ENCODE results near the gene DEPDC1B. TPM values are rescaled to one million over a fixed set of nuclear protein-coding genes. Genes with fewer than 3 reads are reported as not detected.
"Not testable (repeated sequence)": the region's sequence is repeated elsewhere in the genome, so short reads cannot be mapped to it uniquely, and the experiment has no call there.

DEPDC1B gene
- total RNA-seq, 1 experiment from 2014 or later, result 38.3 TPM

DNA sequence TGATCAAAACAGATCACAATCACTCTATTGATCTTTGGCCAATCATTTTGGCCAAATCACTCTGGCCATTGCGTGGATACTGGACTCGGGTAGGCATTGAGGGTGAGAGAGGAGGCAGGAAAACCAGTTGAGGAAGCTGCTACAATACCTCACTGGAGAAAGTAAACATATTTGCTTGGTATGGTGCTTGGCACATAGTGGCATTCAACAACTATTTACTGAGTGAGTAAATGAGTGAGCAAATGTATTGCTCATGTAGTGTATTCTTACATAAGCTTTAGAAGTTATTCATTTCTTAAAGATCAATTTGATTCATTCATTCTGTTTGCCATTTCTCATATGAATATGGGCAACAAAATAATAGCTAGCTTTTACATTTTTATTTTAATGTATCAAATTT lies 4.0 kb upstream of the DEPDC1B start:
- no peak for DNase-seq (ENCODE audit: low read depth)
- in situ Hi-C loops (cut with HindIII; ENCODE audit: low pct_unique_long_range_greater_than_20kb, low sequenced_read_pairs), result no loop called here

DNA sequence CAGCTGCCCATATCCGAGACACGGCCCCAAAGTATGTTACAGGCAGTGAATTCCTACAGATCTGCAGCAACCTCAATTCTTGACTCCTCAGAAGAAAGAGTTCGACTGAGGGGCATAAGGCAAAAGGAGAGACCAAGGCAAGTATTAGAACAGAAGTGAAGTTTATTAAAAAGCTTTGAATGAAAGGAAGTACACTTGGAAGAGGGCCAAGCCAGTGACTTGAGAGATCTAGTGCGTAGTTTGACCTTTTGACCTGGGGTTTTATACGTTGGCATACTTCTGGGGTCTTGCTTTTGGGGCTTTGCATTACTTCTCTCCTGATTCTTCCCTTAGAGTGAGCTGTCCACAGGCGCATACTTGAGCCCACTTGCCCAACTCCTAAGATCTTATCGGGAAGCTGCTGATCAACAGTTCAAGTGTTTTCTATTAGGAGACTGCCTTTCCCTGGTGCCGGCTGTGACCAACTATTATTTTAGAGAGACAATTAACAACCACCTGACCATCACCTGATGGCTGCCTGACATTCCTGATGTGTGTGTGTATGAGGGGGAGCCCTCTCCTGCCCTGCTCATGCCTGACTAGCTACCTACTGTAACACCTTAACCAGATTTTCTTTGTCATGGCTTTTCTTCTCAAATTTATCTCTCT lies 1.5 kb upstream of the DEPDC1B start:
- peak; percentile 87 for DNase-seq (ENCODE audit: low read depth)
- in situ Hi-C loops (cut with HindIII; ENCODE audit: low pct_unique_long_range_greater_than_20kb, low sequenced_read_pairs), result no loop called here

DNA sequence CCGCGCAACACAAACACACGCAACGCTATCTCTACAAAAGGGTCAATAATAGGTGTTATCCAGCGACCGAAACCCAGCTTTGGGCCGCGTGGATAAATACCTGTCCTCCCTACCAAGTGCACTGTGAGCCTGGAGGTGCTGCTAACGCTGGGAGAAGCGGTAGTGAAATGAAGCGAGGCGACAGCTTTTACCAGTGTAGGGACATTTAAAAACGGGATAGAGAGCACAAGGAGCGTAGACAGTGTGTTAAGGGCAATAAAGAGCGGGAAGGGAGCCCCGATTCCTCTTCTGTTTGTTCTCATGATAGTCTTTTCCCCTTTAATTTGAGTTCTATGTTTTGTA lies 421 bp upstream of the DEPDC1B start:
- no peak for DNase-seq (ENCODE audit: low read depth)
- in situ Hi-C loops (cut with HindIII; ENCODE audit: low pct_unique_long_range_greater_than_20kb, low sequenced_read_pairs), result no loop called here

DNA sequence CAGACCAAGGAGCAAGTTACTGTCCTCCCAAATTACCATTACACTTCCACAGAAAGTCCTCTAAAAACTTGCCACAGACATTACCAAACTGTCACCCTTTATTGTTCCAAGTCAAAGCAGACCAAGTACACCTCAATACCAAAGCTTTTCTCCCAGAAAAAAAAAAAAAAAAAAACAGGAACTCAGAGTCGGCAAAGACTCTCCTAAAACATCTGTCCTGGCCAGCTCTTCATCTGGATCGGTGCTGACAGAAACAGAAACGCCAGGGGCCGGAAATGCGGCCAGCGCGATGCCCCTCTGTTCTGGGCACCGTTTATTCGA lies 718 bp downstream of the DEPDC1B start:
- DNase-seq (ENCODE audit: low read depth), result no peak
- in situ Hi-C loops (cut with HindIII; ENCODE audit: low pct_unique_long_range_greater_than_20kb, low sequenced_read_pairs), result no loop called here

DNA sequence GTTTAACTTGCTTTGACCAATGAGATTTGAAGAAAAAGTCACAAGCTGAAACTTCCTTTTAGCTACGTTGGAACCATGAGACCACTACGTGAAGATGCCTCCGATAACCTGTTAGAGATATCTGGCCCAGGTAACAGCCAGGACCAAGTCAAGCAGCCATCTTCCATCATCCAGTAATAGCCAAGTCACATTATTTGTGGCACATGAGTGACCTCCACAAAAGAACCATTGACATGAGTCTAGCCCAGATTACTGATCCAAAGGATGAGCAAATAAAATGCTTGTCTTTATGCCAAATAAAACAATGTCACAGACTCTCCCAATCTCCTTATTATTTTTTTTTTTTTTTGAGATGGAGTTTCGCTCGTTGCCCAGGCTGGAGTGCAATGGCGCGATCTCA lies 1.6 kb downstream of the DEPDC1B start:
- peak; percentile 73 for DNase-seq (ENCODE audit: low read depth)
- in situ Hi-C loops (cut with HindIII; ENCODE audit: low pct_unique_long_range_greater_than_20kb, low sequenced_read_pairs), result no loop called here

DNA sequence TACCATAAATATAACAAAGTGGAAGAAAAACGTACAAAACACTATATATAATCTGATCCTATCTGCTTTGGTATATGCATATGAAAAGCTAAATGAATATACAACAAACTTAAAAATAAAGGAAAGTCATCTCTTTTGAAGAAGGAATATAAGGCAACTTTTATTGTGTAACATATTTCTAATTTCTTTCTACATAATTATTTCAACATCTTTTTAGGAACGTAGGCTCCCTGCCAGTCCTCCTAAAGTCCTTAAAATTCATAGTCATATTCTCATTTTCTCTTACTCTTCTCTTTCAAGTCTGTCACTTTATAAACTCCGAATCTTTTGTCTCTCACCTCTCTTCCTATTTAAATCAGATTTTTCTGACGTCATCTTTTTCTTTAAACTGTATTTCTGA lies 9.6 kb downstream of the DEPDC1B start:
- in situ Hi-C loops (cut with HindIII; ENCODE audit: low pct_unique_long_range_greater_than_20kb, low sequenced_read_pairs), result no loop called here
- no peak for DNase-seq (ENCODE audit: low read depth)

DNA sequence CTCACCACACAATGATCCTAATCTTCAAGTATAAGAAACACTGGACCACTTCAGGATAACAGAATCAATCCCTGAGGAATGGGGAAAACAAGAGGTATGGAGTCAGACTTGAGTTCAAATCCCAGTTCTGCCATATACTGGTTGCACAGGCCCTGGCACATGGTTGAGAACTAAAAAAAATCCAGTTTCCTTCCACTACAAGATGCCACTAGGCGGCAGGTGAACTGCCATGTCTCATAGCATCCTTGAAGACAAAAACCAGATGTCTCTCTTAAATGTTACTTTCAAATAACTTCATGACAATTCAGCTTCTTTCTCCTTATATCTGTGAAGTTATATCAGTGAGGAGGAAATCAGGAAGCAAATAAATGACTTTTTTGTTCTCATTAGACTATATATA lies 11.0 kb downstream of the DEPDC1B start:
- DNase-seq (ENCODE audit: low read depth), result no peak
- in situ Hi-C loops (cut with HindIII; ENCODE audit: low pct_unique_long_range_greater_than_20kb, low sequenced_read_pairs), result no loop called here

DNA sequence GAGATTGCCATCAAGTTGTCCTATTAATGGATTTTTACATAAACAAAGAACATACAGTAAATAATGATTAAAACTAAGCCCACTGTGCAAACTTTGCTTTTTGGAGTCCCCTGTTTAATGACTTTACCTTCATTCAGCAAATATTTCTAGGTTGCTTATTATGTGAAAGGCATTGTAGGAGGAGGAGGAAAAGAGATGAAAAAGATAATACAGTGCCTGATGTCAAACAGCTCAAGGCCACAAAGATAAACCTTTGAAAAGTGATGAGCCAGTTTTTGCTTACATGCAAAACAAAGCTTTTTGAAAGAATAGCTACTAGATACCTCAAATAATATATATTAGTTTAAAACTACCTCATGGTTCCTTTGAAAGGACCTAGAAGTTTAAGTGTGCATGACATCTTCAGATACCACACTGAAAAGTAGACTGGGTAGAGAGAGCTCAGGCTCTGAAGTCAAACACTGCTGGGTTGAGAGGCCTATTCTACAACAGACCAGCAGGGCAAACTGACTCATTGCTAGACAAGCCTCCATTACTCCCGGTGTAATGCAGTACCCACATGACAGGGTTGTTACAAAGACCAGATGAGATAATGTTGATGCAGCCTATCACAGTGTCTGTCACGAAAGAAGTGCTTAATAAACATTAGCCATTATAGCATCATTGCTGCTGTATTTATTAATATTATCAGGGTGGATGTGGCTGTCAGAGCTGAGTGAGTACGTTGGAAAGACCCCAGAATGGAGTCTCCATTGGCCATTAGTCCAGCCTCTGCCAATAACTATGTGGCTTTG lies 11.8 kb downstream of the DEPDC1B start:
- in situ Hi-C loops (cut with HindIII; ENCODE audit: low pct_unique_long_range_greater_than_20kb, low sequenced_read_pairs), result no loop called here
- DNase-seq (ENCODE audit: low read depth), result peak; percentile 49

DNA sequence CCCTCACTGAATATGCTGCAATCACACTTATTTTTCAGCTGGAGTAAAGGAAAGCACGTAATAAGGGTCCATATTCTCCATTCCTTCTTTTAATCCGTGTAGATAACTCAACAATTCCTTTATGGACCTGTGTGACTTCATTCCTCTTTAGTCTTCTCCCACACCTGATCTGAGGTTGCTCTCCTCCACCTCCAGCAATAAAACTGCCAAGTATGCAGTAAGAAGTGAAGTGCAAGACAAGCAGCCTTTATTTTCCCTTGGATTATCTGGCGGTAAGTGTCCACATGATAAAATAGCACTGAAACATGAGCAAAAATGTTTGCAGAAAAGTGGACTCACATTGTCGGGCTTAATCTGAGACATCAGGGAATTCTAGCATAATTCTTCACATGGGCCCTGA lies 13.8 kb downstream of the DEPDC1B start:
- in situ Hi-C loops (cut with HindIII; ENCODE audit: low pct_unique_long_range_greater_than_20kb, low sequenced_read_pairs), result no loop called here
- DNase-seq (ENCODE audit: low read depth), result no peak

DNA sequence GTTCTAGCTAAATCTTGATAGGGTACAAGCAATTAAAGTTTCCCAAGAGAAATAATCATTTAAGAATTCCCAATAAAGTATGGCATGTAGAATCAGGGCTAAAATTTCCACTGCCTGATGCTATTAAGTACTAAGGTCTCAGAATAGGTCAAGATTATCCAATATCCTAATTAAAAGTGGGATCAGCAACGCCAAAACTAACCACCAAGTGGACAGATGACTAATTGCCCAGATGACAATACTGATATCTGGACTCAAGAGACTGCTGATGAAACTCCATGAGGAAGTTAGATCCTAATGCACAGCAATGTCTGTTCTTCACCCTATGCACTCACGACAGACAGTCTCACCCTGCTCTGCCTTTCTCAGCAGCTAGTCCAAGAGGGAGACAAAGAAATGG lies 14.3 kb downstream of the DEPDC1B start:
- in situ Hi-C loops (cut with HindIII; ENCODE audit: low pct_unique_long_range_greater_than_20kb, low sequenced_read_pairs), result no loop called here
- no peak for DNase-seq (ENCODE audit: low read depth)

DNA sequence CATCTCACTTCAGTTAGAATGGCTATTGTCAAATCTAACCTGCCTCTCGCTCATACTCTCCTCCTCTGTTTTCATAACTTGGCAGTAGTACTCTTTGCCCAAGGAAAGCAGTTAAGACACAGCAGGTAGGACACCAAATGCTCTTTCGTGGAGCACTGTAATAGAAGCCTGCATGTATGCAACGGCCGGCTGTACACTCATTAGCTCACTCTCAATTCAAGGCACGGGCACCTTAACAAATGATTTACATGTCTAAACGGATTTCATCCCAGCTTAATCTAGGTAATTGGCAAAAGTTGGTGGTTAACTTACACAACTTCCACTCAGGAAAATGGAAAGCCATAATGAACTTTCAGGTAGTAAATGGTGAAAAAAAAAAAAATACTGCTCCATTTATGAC lies 14.9 kb downstream of the DEPDC1B start:
- in situ Hi-C loops (cut with HindIII; ENCODE audit: low pct_unique_long_range_greater_than_20kb, low sequenced_read_pairs), result no loop called here
- DNase-seq (ENCODE audit: low read depth), result no peak

DNA sequence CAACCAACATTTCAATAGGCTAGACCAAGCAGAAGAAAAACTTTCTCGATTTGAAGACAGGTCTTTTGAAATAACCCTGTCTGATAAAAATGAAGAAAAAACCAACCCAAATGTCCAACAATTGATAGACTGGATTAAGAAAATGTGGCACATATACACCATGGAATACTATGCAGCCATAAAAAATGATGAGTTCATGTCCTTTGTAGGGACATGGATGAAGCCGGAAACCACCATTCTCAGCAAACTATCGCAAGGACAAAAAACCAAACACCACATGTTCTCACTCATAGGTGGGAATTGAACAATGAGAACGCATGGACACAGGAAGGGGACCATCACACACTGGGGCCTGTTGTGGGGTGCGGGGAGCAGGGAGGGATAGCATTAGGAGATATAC lies 18.0 kb downstream of the DEPDC1B start:
- in situ Hi-C loops (cut with HindIII; ENCODE audit: low pct_unique_long_range_greater_than_20kb, low sequenced_read_pairs); DNase-seq (ENCODE audit: low read depth): not testable (repeated sequence)

DNA sequence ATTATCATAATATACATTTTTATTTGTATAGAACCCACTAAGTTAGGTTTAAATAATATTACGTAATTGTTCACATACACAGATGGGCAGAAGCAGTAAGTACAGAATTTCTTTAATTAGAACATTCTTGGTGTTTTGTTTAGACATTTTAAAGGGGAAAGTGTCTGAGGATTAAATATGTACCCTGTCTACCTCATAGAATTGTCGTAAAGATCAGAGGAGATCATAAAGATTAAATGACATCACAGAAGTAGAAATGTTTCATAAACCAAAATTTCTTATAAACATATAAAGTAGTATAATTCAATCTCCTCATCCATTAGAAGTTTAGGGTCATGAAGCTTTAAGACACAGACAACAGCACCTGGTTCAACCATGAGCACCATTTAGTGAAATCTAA lies 20.1 kb downstream of the DEPDC1B start:
- DNase-seq (ENCODE audit: low read depth), result no peak
- in situ Hi-C loops (cut with HindIII; ENCODE audit: low pct_unique_long_range_greater_than_20kb, low sequenced_read_pairs), result no loop called here

DNA sequence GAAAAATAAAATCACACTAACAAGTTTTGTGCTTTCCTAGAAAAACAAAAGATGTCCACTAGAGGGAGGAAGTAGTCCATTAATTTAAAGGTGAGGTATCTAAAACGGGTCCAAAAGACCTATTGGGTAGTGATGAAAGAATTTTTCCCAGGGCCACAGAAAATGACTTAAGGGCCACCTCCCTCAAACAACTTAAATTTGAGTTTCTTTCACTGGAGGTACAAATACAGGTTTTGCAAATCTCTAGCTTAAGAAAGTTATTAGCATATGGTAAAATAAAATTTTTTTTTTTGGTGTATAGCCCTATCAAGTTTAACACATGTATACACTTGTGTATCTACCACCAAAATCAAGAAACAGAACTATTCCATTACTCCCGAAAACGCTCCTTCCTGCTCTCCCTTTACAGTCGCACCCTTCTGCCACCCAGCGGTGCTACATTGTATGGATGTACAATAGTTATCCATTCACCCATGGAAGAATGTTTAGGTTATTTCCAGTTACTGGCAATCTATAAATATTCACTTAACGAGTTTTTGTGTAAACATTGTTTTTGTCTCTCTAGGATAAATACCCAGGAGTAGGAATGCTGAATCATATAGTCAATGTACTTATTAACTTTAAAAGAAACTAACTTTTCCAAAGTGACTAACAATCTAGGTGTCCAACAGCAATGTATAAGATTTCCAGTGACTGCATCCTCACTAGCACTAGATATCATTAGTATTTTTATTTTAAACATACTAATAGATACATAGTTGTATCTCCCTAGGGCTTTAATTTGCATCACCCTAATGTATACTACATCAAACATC lies 21.9 kb downstream of the DEPDC1B start:
- in situ Hi-C loops (cut with HindIII; ENCODE audit: low pct_unique_long_range_greater_than_20kb, low sequenced_read_pairs), result no loop called here
- DNase-seq (ENCODE audit: low read depth), result peak; percentile 71

DNA sequence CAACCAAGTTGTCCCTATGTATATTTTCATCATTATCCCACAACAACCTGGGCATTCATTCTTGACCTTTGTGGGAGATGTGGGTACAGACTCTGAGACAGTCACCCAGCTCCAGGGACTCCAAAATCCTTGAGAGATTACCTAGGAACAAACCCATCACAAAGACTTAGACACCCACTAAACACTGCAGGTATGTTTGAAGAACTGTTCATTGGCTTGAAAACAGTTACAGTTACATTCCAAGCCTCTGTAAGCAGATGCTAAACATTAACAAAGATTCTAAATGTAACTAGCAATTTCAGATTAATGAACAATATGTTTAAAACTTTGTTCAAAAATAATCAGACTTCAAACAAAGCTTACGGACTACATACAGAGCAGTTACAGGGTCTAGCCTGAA lies 24.7 kb downstream of the DEPDC1B start:
- in situ Hi-C loops (cut with HindIII; ENCODE audit: low pct_unique_long_range_greater_than_20kb, low sequenced_read_pairs), result no loop called here

DNA sequence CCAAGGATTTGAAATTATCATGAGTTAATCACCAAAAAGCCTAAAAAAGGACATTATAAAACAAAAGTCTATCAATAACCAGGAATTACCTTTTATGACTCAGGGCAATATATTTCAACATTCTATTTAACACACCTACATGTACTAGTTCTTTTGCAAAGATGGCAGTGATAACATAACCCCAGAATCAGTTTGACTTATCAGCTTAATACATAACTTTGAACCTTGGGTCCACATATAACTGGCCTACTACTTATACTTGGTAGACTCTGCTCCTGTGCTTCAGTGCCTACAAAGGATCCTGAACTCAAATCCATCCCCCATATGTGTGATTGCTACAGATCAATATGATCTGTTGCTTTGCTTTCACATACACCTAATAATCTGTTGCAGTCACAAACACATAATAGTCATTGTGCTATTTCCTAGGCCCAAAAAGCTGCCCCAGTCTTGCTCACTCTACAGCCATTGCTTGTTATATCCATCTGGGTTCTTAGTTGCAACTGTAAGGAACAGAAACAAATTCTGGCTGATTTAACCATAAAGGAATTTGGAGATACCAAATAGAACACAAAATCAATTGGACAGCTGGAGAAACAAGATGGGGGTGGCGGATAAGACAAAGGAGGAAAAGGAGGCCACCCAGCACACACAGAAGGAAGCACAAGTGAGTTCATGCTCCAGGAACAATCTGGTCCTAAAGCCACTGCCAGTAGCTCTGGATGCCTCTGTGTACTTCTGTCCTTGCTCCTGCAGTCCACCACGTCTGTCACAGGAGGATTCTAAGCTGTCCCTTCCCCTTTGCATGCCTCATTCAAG lies 25.5 kb downstream of the DEPDC1B start:
- in situ Hi-C loops (cut with HindIII; ENCODE audit: low pct_unique_long_range_greater_than_20kb, low sequenced_read_pairs), result no loop called here
- DNase-seq (ENCODE audit: low read depth), result no peak

More for the DNA sequence above, 24.7 kb downstream of the DEPDC1B start:
- DNase-seq (ENCODE audit: low read depth), result no peak

DNA sequence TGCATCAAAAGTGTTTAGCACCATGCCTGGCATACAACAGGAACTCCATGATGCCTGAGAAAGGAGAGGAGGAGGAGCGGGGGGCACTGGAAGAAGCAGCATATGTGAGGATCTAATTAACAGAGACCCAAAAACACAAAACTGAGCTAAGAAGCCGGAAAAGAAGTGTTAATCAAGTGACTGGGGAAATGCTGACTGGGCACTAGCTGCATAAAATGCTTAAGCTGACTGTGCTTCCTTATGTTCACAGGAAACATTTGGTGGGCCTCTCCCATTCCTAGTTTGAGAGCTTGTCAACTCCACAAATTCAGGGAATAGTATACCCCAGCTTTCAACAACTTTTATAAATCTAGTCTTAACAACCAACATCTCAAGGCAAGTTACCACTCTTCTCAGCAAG lies 26.6 kb downstream of the DEPDC1B start:
- in situ Hi-C loops (cut with HindIII; ENCODE audit: low pct_unique_long_range_greater_than_20kb, low sequenced_read_pairs), result no loop called here
- no peak for DNase-seq (ENCODE audit: low read depth)

DNA sequence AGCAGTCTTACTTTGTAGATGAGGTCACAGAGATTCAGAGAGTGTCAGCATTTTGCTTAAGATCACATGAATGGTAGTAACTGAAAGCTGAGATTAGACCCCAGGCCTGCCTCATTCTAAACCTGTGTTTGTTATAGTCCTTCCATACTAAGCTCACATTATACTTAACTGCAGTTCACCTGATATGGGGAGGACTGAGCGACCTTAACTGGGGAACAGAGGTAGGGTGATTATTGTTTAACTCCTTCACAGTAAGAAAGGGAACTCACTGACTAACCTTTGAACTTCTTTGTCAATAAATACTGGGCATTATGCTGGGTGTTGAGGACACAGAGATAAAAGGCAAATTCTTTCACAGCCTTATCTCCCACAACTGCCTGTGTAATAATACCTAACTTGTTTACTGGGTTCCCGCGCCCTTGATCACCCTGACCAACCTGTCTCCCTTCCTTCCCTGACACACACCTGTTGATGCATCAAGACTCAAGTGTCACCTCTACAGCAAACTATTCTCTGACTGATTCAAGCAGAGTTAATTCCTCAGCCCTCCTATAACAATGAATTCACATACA lies 27.2 kb downstream of the DEPDC1B start:
- in situ Hi-C loops (cut with HindIII; ENCODE audit: low pct_unique_long_range_greater_than_20kb, low sequenced_read_pairs), result no loop called here
- no peak for DNase-seq (ENCODE audit: low read depth)
